ENCODE data around the gene RASGEF1C. TPM values are rescaled to one million over a fixed set of nuclear protein-coding genes. Genes with fewer than 3 reads are reported as not detected.

Gene RASGEF1C
- total RNA-seq, 6 experiments from 2014 or later: 0.64 TPM; not detected in 5

GRCh38 chr5:180136630-180137381 lies 72.2 kb downstream of the RASGEF1C start:
- DNase-seq (peak in 1 of 3 donors; percentile 41), ATAC-seq (no peak)
- no peak overlapping the region for H3K4me3 ChIP-seq
- no peaks in the 10 kb centered on the region for H3K9me3 ChIP-seq
- H3K27me3 ChIP-seq: no peaks in the 10 kb centered on the region
- no peaks in the 10 kb centered on the region for H3K4me1 ChIP-seq
- no peaks in the 10 kb centered on the region for H3K36me3 ChIP-seq
- no peak overlapping the region for H3K27ac ChIP-seq
- 77% methylated on average over 9 of the region's 38 CpGs for WGBS (ENCODE audit: insufficient coverage, low coverage, low lambda C conversion rate, missing lambda C conversion rate)
- TF ChIP-seq POLR2A (IDR thresholded peaks at IDR 0.05): no peak
- TF ChIP-seq, protein P1, sequence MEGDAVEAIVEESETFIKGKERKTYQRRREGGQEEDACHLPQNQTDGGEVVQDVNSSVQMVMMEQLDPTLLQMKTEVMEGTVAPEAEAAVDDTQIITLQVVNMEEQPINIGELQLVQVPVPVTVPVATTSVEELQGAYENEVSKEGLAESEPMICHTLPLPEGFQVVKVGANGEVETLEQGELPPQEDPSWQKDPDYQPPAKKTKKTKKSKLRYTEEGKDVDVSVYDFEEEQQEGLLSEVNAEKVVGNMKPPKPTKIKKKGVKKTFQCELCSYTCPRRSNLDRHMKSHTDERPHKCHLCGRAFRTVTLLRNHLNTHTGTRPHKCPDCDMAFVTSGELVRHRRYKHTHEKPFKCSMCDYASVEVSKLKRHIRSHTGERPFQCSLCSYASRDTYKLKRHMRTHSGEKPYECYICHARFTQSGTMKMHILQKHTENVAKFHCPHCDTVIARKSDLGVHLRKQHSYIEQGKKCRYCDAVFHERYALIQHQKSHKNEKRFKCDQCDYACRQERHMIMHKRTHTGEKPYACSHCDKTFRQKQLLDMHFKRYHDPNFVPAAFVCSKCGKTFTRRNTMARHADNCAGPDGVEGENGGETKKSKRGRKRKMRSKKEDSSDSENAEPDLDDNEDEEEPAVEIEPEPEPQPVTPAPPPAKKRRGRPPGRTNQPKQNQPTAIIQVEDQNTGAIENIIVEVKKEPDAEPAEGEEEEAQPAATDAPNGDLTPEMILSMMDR (IDR thresholded peaks at IDR 0.05): no peak
- intact Hi-C loops (cut with DNase I): loop anchor here in 1 of 2 donors (10.0 kb wide), 1 partner anchor 188 kb away; no protein-coding TSS in a partner anchor

DNA sequence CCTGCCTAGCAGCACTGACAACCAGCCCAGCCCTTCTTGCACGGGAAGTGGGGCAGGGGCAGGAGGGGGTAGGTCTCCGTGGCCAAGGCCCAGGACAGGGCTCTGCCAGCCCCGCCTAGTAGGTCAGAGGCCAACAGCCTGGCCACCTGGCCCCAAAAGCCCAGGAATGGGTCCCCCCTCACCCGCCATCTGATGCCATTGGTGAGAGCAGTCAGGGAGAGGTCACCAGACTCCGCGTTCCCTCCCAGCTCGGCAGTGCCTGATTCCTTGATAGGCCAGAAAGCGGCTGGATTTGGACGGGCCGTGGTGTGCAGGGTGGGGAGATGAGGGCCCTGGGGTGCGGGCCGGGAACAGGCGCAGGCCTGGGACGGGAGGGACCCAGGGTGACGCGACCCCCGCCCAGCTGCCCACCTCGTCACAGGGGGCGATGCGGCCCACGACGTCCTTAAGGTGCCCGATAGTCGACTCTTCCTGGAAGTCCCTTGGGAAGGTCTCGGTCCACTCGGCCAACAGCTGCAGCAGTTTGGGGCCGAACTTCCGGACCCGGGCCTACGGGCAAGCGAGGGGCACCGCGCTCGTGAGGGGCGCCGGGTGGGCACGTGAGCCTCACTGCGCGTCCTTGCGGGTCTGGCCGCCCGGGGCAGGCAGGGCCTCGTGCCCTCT lies 72.9 kb downstream of the RASGEF1C start:
- intact Hi-C loops (cut with DNase I): loop anchor here in 1 of 2 donors (10.0 kb wide), 1 partner anchor 189 kb away; no protein-coding TSS in a partner anchor
- DNase-seq (peak in 1 of 3 donors; percentile 53), ATAC-seq (no peak)
- TF ChIP-seq, protein P1 (IDR thresholded peaks at IDR 0.05): no peak
- no peak for TF ChIP-seq POLR2A (IDR thresholded peaks at IDR 0.05)
- H3K36me3 ChIP-seq: no peaks in the 10 kb centered on the region
- H3K27ac ChIP-seq: no peak overlapping the region
- no peaks in the 10 kb centered on the region for H3K9me3 ChIP-seq
- no peak overlapping the region for H3K4me3 ChIP-seq
- 86% methylated on average over 5 of the region's 43 CpGs for WGBS (ENCODE audit: insufficient coverage, low coverage, low lambda C conversion rate, missing lambda C conversion rate)
- H3K27me3 ChIP-seq: no peaks in the 10 kb centered on the region
- no peaks in the 10 kb centered on the region for H3K4me1 ChIP-seq

DNA sequence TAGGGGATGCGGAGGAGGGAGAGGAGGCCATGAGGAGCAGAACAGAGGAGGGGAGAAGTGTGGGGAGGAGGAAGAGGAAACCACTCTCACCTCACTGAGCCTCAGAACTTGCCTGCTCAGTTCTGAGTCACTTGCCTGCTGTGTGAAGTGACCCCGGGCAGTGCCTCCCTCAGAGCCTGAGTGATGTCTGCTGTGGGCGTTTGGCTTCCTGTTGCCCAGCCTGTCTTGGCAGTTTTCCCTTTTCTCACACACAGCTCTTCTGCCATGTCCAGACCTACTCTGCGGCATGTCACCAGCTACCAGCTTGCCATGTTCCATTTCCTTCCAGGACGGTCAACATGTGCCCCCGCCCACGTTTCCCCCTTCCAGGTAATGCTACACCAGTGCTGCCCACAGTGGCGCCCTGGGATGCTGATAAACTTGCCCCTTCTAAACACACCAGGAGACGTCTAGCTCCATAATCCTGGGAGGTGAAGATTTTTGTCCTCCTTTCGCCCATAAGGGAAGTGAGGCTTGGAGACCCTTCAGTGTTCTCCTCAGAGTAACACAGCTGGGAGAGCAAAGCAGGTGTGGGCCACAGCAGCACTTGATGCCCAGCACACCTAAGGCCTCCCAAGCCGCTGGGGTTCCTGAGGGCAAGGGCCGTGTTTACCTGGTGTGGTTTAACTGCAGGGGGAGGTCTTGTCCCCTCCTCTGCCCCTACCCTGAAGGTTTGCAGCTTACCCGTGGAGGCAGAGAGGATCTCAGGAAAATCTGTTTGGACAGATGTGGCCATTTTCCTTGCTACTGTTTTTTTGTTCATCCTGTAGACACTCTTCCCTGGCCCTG lies 73.7 kb downstream of the RASGEF1C start:
- intact Hi-C loops (cut with DNase I): loop anchor here in 1 of 2 donors (10.0 kb wide), 1 partner anchor 189 kb away; no protein-coding TSS in a partner anchor
- Histone ChIP-seq H3K4me1 (no peaks in the 10 kb centered on the region), H3K27me3 (no peaks in the 10 kb centered on the region), H3K9me3 (no peaks in the 10 kb centered on the region), H3K27ac (no peak overlapping the region), H3K36me3 (no peaks in the 10 kb centered on the region), H3K4me3 (no peak overlapping the region)
- DNase-seq (peak in 1 of 3 donors; percentile 32), ATAC-seq (peak in 2 of 4 donors; percentile 23 to 58)
- 29% methylated on average over 6 of the region's 13 CpGs for WGBS (ENCODE audit: insufficient coverage, low coverage, low lambda C conversion rate, missing lambda C conversion rate)
- TF ChIP-seq POLR2A (IDR thresholded peaks at IDR 0.05): no peak
- TF ChIP-seq, protein P1 (IDR thresholded peaks at IDR 0.05): no peak

DNA sequence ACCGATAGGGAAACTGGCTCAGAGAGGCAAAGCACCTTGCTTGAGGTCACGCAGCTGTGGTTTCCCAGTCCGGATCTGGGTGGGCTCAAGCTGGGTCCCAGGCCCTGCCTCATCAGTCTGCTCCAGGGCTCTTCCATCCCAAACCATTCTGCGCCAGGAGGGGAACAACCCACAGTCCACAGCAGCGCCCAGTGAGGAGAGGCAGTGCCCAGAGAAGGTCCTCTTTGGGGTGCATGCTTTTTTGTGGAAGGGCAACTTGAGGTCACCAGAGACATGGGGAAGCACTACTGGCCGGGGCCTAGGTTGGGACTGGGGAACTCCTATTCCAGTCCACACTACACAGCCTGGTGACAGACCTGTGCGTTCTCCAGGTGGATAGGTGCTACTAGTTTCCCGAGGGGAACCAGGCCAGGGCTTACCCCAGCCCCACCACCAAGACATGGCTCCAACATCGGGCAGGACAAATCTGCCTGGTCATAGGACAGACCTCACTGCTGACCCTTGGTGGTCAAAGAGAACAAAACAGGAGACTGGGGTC lies 75.0 kb downstream of the RASGEF1C start:
- TF ChIP-seq, protein P1 (IDR thresholded peaks at IDR 0.05): no peak
- no peak for TF ChIP-seq POLR2A (IDR thresholded peaks at IDR 0.05)
- intact Hi-C loops (cut with DNase I): loop anchor here (5.0 to 10.0 kb wide), 3 partner anchors 78 to 193 kb away; no protein-coding TSS in a partner anchor
- Histone ChIP-seq H3K4me1 (no peaks in the 10 kb centered on the region), H3K27ac (no peak overlapping the region), H3K9me3 (no peaks in the 10 kb centered on the region), H3K4me3 (no peak overlapping the region), H3K36me3 (no peaks in the 10 kb centered on the region), H3K27me3 (no peaks in the 10 kb centered on the region)
- ATAC-seq (peak in 1 of 4 donors; percentile 13), DNase-seq (peak in 1 of 3 donors; percentile 35)
- 80% methylated on average over 2 of the region's 9 CpGs for WGBS (ENCODE audit: insufficient coverage, low coverage, low lambda C conversion rate, missing lambda C conversion rate)
